DND-41 (cell line): ENCODE results near the gene DACH1.

Source experiments
- EZH2 ChIP-seq: IDR thresholded peaks from 3 replicates; pipeline ENCODE4 v1.6.1; 2012; ENCODE audit warnings: borderline replicate concordance, low read depth, mild to moderate bottlenecking, moderate library complexity, low read length, inconsistent platforms; ENCODE audit not compliant: severe bottlenecking
- TF ChIP-seq, protein P1 (sequence below): IDR thresholded peaks from 2 replicates; pipeline ENCODE4 v1.5.1; 2012; ENCODE audit warnings: borderline replicate concordance, low read length, moderate library complexity, mild to moderate bottlenecking; ENCODE audit not compliant: poor library complexity, severe bottlenecking; ENCODE audit errors: extremely low read depth

GRCh38 chr13:71469626-71470025 is 397.4 kb downstream of the DACH1 start:
- no peak for TF ChIP-seq EZH2
- TF ChIP-seq, protein P1, sequence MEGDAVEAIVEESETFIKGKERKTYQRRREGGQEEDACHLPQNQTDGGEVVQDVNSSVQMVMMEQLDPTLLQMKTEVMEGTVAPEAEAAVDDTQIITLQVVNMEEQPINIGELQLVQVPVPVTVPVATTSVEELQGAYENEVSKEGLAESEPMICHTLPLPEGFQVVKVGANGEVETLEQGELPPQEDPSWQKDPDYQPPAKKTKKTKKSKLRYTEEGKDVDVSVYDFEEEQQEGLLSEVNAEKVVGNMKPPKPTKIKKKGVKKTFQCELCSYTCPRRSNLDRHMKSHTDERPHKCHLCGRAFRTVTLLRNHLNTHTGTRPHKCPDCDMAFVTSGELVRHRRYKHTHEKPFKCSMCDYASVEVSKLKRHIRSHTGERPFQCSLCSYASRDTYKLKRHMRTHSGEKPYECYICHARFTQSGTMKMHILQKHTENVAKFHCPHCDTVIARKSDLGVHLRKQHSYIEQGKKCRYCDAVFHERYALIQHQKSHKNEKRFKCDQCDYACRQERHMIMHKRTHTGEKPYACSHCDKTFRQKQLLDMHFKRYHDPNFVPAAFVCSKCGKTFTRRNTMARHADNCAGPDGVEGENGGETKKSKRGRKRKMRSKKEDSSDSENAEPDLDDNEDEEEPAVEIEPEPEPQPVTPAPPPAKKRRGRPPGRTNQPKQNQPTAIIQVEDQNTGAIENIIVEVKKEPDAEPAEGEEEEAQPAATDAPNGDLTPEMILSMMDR = no peak
